ENCODE results near the gene FAM118B.
"Not testable (repeated sequence)": the region's sequence is repeated elsewhere in the genome, so short reads cannot be mapped to it uniquely, and the experiment has no call there.

The FAM118B gene

DNA sequence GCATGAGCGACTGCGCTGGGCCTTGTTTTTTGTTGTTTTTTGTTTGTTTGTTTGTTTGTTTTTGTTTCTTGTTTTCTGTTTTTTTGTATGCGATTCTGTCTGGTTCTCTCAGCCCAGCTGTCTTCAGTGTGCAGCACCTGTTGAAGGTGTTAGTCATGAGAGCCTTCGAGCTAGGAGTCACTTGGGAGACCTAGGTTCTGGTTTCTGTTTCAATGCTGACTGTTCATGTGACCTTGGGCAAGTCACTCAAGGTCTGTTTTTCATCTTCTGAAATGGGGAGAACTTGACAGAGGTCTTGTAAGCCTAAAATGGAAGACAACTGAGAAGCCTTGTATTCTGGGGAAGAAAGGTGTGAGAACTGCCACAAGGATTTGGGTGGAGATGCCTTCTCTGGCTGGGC is 94.1 kb downstream of the FAM118B start:
- no peak for ATAC-seq

DNA sequence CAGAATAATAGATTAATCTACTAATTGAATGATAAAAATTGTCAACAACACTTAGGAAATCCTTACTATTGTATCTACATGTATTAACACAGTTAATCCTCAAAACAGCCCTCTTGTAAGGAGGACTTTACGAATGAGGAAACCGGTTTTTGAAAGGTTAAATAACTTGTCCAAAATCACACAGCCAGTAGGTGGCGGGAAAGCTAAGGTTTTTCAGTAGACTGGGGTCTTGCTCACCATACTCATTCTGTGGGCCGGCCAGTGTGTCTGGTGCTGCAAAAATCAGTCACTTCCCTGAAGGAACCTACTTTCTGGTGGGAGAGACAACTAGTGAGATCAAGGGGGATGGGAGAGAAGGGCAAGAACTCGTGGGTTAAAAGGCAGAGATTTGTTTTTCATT is 96.1 kb downstream of the FAM118B start:
- ATAC-seq: no peak
- TF ChIP-seq BACH2 (CRISPR knock-in tag; IDR thresholded peaks at IDR 0.05; ENCODE audit: borderline replicate concordance): no peak
- no peak for TF ChIP-seq ZNF8 (CRISPR knock-in tag; IDR thresholded peaks at IDR 0.05)
- TF ChIP-seq, protein P1, sequence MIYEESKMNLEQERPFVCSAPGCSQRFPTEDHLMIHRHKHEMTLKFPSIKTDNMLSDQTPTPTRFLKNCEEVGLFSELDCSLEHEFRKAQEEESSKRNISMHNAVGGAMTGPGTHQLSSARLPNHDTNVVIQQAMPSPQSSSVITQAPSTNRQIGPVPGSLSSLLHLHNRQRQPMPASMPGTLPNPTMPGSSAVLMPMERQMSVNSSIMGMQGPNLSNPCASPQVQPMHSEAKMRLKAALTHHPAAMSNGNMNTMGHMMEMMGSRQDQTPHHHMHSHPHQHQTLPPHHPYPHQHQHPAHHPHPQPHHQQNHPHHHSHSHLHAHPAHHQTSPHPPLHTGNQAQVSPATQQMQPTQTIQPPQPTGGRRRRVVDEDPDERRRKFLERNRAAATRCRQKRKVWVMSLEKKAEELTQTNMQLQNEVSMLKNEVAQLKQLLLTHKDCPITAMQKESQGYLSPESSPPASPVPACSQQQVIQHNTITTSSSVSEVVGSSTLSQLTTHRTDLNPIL (CRISPR knock-in tag; IDR thresholded peaks at IDR 0.05; ENCODE audit: low read depth): no peak
- no peak for TF ChIP-seq ISL1 (CRISPR knock-in tag; IDR thresholded peaks at IDR 0.05)
- TF ChIP-seq, protein P2, sequence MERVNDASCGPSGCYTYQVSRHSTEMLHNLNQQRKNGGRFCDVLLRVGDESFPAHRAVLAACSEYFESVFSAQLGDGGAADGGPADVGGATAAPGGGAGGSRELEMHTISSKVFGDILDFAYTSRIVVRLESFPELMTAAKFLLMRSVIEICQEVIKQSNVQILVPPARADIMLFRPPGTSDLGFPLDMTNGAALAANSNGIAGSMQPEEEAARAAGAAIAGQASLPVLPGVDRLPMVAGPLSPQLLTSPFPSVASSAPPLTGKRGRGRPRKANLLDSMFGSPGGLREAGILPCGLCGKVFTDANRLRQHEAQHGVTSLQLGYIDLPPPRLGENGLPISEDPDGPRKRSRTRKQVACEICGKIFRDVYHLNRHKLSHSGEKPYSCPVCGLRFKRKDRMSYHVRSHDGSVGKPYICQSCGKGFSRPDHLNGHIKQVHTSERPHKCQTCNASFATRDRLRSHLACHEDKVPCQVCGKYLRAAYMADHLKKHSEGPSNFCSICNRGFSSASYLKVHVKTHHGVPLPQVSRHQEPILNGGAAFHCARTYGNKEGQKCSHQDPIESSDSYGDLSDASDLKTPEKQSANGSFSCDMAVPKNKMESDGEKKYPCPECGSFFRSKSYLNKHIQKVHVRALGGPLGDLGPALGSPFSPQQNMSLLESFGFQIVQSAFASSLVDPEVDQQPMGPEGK (CRISPR knock-in tag; IDR thresholded peaks at IDR 0.05; ENCODE audit: borderline replicate concordance): no peak
- no peak for TF ChIP-seq ZNF70 (CRISPR knock-in tag; IDR thresholded peaks at IDR 0.05)
- no peak for TF ChIP-seq CSDC2 (CRISPR knock-in tag; IDR thresholded peaks at IDR 0.05)
- TF ChIP-seq ZNF565 (CRISPR knock-in tag; conservative IDR thresholded peaks at IDR 0.05; ENCODE audit: low read depth): no peak
- no peak for TF ChIP-seq ESRRG (CRISPR knock-in tag; IDR thresholded peaks at IDR 0.05)
- TF ChIP-seq TOX (CRISPR knock-in tag; IDR thresholded peaks at IDR 0.05; ENCODE audit: borderline replicate concordance): no peak
- no peak for TF ChIP-seq RARB (CRISPR knock-in tag; IDR thresholded peaks at IDR 0.05)
- no peak for TF ChIP-seq ZC3H10 (CRISPR knock-in tag; IDR thresholded peaks at IDR 0.05)
- TF ChIP-seq TCF4 (CRISPR knock-in tag; IDR thresholded peaks at IDR 0.05; ENCODE audit: borderline replicate concordance): no peak

More for the DNA sequence above, 94.1 kb downstream of the FAM118B start:
- TF ChIP-seq, protein P1 (CRISPR knock-in tag; IDR thresholded peaks at IDR 0.05; ENCODE audit: low read depth): no peak
- TF ChIP-seq ZNF565 (CRISPR knock-in tag; conservative IDR thresholded peaks at IDR 0.05; ENCODE audit: low read depth) (no peak), BACH2 (CRISPR knock-in tag; IDR thresholded peaks at IDR 0.05; ENCODE audit: borderline replicate concordance) (no peak), ZFP3 (CRISPR knock-in tag; IDR thresholded peaks at IDR 0.05) (no peak), PPARA (CRISPR knock-in tag; IDR thresholded peaks at IDR 0.05; ENCODE audit: borderline replicate concordance) (no peak), ZNF70 (CRISPR knock-in tag; IDR thresholded peaks at IDR 0.05) (no peak), GLIS3 (CRISPR knock-in tag; IDR thresholded peaks at IDR 0.05) (no peak), ISL1 (CRISPR knock-in tag; IDR thresholded peaks at IDR 0.05) (no peak), OSR1 (CRISPR knock-in tag; IDR thresholded peaks at IDR 0.05) (no peak), TOX (CRISPR knock-in tag; IDR thresholded peaks at IDR 0.05; ENCODE audit: borderline replicate concordance) (no peak)

DNA sequence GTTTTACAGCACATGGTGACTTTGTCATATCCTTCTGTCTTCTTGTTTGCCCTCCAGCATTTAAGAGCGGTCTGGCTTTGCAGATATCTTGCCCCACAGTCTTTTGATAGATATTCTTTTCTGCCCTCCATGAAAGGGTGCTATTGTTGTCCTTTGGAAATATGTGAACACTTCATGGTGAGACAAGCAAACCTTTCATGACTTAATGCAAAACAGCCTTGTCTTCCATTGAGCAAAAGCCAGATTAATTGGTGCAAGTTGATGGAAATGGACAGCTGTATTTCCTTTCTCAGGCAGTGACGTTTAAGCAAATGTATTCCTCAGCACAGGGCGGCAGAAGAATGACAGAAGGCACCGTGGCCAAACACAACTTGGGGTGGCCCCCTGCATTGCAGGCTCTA is 96.7 kb downstream of the FAM118B start:
- no peak for ATAC-seq
- TF ChIP-seq ZFP30 (CRISPR knock-in tag; IDR thresholded peaks at IDR 0.05): no peak
- TF ChIP-seq GLIS3 (CRISPR knock-in tag; IDR thresholded peaks at IDR 0.05): no peak
- no peak for TF ChIP-seq TOX (CRISPR knock-in tag; IDR thresholded peaks at IDR 0.05; ENCODE audit: borderline replicate concordance)
- no peak for TF ChIP-seq ESRRG (CRISPR knock-in tag; IDR thresholded peaks at IDR 0.05)
- no peak for TF ChIP-seq ARNTL (CRISPR knock-in tag; IDR thresholded peaks at IDR 0.05; ENCODE audit: borderline replicate concordance, low read depth)
- TF ChIP-seq, protein P3, sequence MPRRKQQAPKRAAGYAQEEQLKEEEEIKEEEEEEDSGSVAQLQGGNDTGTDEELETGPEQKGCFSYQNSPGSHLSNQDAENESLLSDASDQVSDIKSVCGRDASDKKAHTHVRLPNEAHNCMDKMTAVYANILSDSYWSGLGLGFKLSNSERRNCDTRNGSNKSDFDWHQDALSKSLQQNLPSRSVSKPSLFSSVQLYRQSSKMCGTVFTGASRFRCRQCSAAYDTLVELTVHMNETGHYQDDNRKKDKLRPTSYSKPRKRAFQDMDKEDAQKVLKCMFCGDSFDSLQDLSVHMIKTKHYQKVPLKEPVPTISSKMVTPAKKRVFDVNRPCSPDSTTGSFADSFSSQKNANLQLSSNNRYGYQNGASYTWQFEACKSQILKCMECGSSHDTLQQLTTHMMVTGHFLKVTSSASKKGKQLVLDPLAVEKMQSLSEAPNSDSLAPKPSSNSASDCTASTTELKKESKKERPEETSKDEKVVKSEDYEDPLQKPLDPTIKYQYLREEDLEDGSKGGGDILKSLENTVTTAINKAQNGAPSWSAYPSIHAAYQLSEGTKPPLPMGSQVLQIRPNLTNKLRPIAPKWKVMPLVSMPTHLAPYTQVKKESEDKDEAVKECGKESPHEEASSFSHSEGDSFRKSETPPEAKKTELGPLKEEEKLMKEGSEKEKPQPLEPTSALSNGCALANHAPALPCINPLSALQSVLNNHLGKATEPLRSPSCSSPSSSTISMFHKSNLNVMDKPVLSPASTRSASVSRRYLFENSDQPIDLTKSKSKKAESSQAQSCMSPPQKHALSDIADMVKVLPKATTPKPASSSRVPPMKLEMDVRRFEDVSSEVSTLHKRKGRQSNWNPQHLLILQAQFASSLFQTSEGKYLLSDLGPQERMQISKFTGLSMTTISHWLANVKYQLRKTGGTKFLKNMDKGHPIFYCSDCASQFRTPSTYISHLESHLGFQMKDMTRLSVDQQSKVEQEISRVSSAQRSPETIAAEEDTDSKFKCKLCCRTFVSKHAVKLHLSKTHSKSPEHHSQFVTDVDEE (CRISPR knock-in tag; IDR thresholded peaks at IDR 0.05): no peak
- TF ChIP-seq ZNF70 (CRISPR knock-in tag; IDR thresholded peaks at IDR 0.05): no peak

DNA sequence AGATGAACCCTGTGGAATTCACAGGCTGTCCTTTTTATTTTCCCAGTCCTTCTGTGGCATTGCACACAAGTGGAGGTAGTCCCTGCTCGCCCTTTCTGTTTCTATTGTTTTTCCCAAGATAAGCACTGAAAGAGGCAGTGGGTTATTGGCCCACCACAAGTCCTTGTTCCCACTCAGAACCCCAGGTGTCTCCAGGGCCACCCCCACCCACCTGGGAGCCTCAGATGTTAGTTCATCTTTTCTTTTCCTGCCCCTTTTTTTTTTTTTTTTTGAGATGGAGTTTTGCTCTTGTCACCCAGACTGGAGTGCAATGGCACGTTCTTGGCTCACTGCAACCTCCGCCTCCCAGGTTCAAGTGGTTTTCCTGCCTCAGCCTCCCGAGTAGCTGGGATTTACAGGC is 97.2 kb downstream of the FAM118B start:
- not testable (repeated sequence) for ATAC-seq
